ENCODE data around the gene PRKRIP1. TPM values are rescaled to one million over a fixed set of nuclear protein-coding genes. Genes with fewer than 3 reads are reported as not detected.

PRKRIP1 gene
- total RNA-seq, 1 experiment from 2014 or later, result 24.9 TPM

DNA sequence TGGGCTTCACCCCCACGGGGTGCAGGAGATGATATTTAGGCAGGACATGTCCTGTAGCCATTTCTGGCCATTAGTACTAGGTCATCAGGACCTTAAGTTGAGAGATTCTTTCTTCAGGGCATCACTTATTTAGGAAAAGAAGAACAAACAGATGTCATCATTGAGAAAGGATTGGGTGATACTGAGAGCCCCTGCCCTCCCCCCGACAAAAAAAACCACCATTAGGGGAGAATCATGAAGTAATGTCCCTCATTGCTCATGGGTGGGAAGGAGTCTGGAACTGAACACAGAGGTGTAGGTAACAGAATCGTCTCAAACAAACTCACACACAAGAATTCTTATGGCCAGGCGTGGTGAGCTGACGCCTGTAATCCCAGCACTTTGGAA lies 30.8 kb downstream of the PRKRIP1 start:
- CTCF ChIA-PET, result no interaction called here
- H3K36me3 ChIP-seq (ENCODE audit: control insufficient read depth, insufficient read depth, low read length), result no peaks in the 10 kb centered on the region; the same call in 1 of the 2 replicates
- POLR2A ChIA-PET, result no interaction called here
- H3K27me3 ChIP-seq (ENCODE audit: control insufficient read depth, insufficient read depth, low read length), result no peaks in the 10 kb centered on the region
- no peak for DNase-seq (ENCODE audit: low read depth, low spot score)
- H3K27ac ChIP-seq (ENCODE audit: low read length), result no peak overlapping the region
- peaks cover 16% of the 10 kb centered on the region for H3K4me1 ChIP-seq (ENCODE audit: control insufficient read depth, insufficient read depth, low read length)
- no peak for TF ChIP-seq SIN3A (IDR thresholded peaks at IDR 0.05; ENCODE audit: borderline replicate concordance, insufficient read depth, low read depth, low read length)
- TF ChIP-seq, protein P1, sequence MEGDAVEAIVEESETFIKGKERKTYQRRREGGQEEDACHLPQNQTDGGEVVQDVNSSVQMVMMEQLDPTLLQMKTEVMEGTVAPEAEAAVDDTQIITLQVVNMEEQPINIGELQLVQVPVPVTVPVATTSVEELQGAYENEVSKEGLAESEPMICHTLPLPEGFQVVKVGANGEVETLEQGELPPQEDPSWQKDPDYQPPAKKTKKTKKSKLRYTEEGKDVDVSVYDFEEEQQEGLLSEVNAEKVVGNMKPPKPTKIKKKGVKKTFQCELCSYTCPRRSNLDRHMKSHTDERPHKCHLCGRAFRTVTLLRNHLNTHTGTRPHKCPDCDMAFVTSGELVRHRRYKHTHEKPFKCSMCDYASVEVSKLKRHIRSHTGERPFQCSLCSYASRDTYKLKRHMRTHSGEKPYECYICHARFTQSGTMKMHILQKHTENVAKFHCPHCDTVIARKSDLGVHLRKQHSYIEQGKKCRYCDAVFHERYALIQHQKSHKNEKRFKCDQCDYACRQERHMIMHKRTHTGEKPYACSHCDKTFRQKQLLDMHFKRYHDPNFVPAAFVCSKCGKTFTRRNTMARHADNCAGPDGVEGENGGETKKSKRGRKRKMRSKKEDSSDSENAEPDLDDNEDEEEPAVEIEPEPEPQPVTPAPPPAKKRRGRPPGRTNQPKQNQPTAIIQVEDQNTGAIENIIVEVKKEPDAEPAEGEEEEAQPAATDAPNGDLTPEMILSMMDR (IDR thresholded peaks at IDR 0.05), result no peak
- TF ChIP-seq TCF7L2 (IDR thresholded peaks at IDR 0.05; ENCODE audit: low read depth, low read length), result no peak
- no peak for TF ChIP-seq REST (IDR thresholded peaks at IDR 0.05; ENCODE audit: insufficient read depth in 1 of 2, low read depth in 2 of 2, low read length in 1 of 2)
- TF ChIP-seq POLR2AphosphoS5 (IDR thresholded peaks at IDR 0.05; ENCODE audit: low read depth, low read length), result no peak
- no peaks in the 10 kb centered on the region for H3K9me3 ChIP-seq (ENCODE audit: control insufficient read depth, insufficient read depth, low read depth, low read length)
- in situ Hi-C loops (cut with HindIII; ENCODE audit: low pct_unique_long_range_greater_than_20kb, low sequenced_read_pairs) (no loop called here), intact Hi-C loops (cut with micrococcal nuclease; ENCODE audit: unreplicated experiment) (no loop called here)
- ATAC-seq, result no peak
- BruUV-seq (replicated peaks), result no TSS peak
- H3K4me3 ChIP-seq (ENCODE audit: low read depth in 2 of 2, low read length in 2 of 2), result no peak overlapping the region

- Histone ChIP-seq H3K4me1 (ENCODE audit: control insufficient read depth, insufficient read depth, low read length) (peaks cover 25% of the 10 kb centered on the region), H3K27me3 (ENCODE audit: control insufficient read depth, insufficient read depth, low read length) (no peaks in the 10 kb centered on the region), H3K9me3 (ENCODE audit: control insufficient read depth, insufficient read depth, low read depth, low read length) (no peaks in the 10 kb centered on the region), H3K36me3 (ENCODE audit: control insufficient read depth, insufficient read depth, low read length) (no peaks in the 10 kb centered on the region; the same call in 1 of the 2 replicates), H3K27ac (ENCODE audit: low read length) (no peak overlapping the region), H3K4me3 (ENCODE audit: low read depth in 2 of 2, low read length in 2 of 2) (no peak overlapping the region)
- ATAC-seq, result no peak
- no peak for DNase-seq (ENCODE audit: low read depth, low spot score)
- POLR2A ChIA-PET, result no interaction called here
- TF ChIP-seq POLR2AphosphoS5 (IDR thresholded peaks at IDR 0.05; ENCODE audit: low read depth, low read length), result no peak
- no peak for TF ChIP-seq REST (IDR thresholded peaks at IDR 0.05; ENCODE audit: insufficient read depth in 1 of 2, low read depth in 2 of 2, low read length in 1 of 2)
- in situ Hi-C loops (cut with HindIII; ENCODE audit: low pct_unique_long_range_greater_than_20kb, low sequenced_read_pairs) (no loop called here), intact Hi-C loops (cut with micrococcal nuclease; ENCODE audit: unreplicated experiment) (no loop called here)
- no TSS peak for BruUV-seq (replicated peaks)
- CTCF ChIA-PET, result interaction anchor here (0.6 kb wide), 2 partner anchors 19 to 22 kb away, joined by 3 read pairs; no protein-coding TSS in a partner anchor
Measured at GRCh38 chr7:102429141-102429899, 33.2 kb downstream of the PRKRIP1 start.

All from Panc1 (cell line).